Glutamatergic neuron (in vitro differentiated cells): ENCODE results near the gene NHS. TPM values are rescaled to one million over a fixed set of nuclear protein-coding genes. Genes with fewer than 3 reads are reported as not detected.

ENCODE experiments used
- DNase-seq: peaks from one replicate; pipeline ENCODE4 v3.0.0; 2022
- H3K27ac Mint-ChIP-seq: one replicate; pipeline ENCODE4 v1.8.0; 2020; ENCODE audit warnings: mild to moderate bottlenecking, mixed read lengths, inconsistent platforms; ENCODE audit not compliant: unreplicated experiment
- H3K27me3 Mint-ChIP-seq: one replicate; pipeline ENCODE4 v1.8.0; 2020; ENCODE audit warnings: mild to moderate bottlenecking, moderate library complexity, mixed read lengths, inconsistent platforms; ENCODE audit not compliant: unreplicated experiment
- H3K36me3 Mint-ChIP-seq: one replicate; pipeline ENCODE4 v1.8.0; 2020; ENCODE audit warnings: mild to moderate bottlenecking, mixed read lengths, inconsistent platforms; ENCODE audit not compliant: unreplicated experiment
- H3K4me1 Mint-ChIP-seq: one replicate; pipeline ENCODE4 v1.8.0; 2020; ENCODE audit warnings: mild to moderate bottlenecking, low read depth, mixed read lengths, inconsistent platforms; ENCODE audit not compliant: unreplicated experiment
- H3K4me3 Mint-ChIP-seq: one replicate; pipeline ENCODE4 v1.8.0; 2020; ENCODE audit warnings: mild to moderate bottlenecking, mixed read lengths, inconsistent platforms; ENCODE audit not compliant: unreplicated experiment
- H3K9me3 Mint-ChIP-seq: one replicate; pipeline ENCODE4 v1.8.0; 2020; ENCODE audit warnings: mild to moderate bottlenecking, moderate library complexity, mixed read lengths, inconsistent platforms; ENCODE audit not compliant: unreplicated experiment
- CTCF ChIP-seq: fragments of 200-600 bp; sonication (generic); IDR thresholded peaks from one replicate; pipeline ENCODE4 v1.5.0; 2021; ENCODE audit not compliant: partially characterized antibody, unreplicated experiment
- total RNA-seq: library from RNA; stranded (reverse); fragmentation: NEBNext Ultra II Directional; extraction: Animal tissue kit (Norgen Biotek cat#: 25700); gene quantifications from one replicate; pipeline ENCODE4 v1.2.1, GENCODE V29; 2021; ENCODE audit not compliant: unreplicated experiment

NHS gene
- total RNA-seq, 1 donor from 2014 or later = 9.1 TPM

- Mint-ChIP-seq H3K4me1 (peaks cover 6% of the 10 kb centered on the region), H3K4me3 (no peak overlapping the region), H3K36me3 (no peaks in the 10 kb centered on the region), H3K9me3 (no peaks in the 10 kb centered on the region), H3K27ac (no peak overlapping the region), H3K27me3 (peaks cover 2% of the 10 kb centered on the region)
- no peak for DNase-seq
- TF ChIP-seq CTCF = no peak
These were observed 247.3 kb downstream of the NHS start for GRCh38 chrX:17622331-17622730.

- no peak for DNase-seq
- peaks cover 2% of the 10 kb centered on the region for H3K27me3 Mint-ChIP-seq
- peaks cover 1% of the 10 kb centered on the region for H3K4me1 Mint-ChIP-seq
- no peak overlapping the region for H3K27ac Mint-ChIP-seq
- H3K4me3 Mint-ChIP-seq = no peak overlapping the region
- H3K36me3 Mint-ChIP-seq = no peaks in the 10 kb centered on the region
- H3K9me3 Mint-ChIP-seq = no peaks in the 10 kb centered on the region
- no peak for TF ChIP-seq CTCF
These were observed 248.8 kb downstream of the NHS start for GRCh38 chrX:17623750-17624149.

- no peak overlapping the region for H3K4me3 Mint-ChIP-seq
- no peaks in the 10 kb centered on the region for H3K9me3 Mint-ChIP-seq
- no peaks in the 10 kb centered on the region for H3K4me1 Mint-ChIP-seq
- no peak overlapping the region for H3K27ac Mint-ChIP-seq
- no peak for TF ChIP-seq CTCF
- no peaks in the 10 kb centered on the region for H3K36me3 Mint-ChIP-seq
- H3K27me3 Mint-ChIP-seq = no peaks in the 10 kb centered on the region
- no peak for DNase-seq
These were observed 252.0 kb downstream of the NHS start for GRCh38 chrX:17627026-17627425.

GRCh38 chrX:17628976-17629375, 254.0 kb downstream of the NHS start:
- no peak for TF ChIP-seq CTCF
- no peaks in the 10 kb centered on the region for H3K9me3 Mint-ChIP-seq
- DNase-seq = no peak
- peaks cover 2% of the 10 kb centered on the region for H3K4me1 Mint-ChIP-seq
- no peak overlapping the region for H3K4me3 Mint-ChIP-seq
- no peak overlapping the region for H3K27ac Mint-ChIP-seq
- no peaks in the 10 kb centered on the region for H3K27me3 Mint-ChIP-seq
- H3K36me3 Mint-ChIP-seq = no peaks in the 10 kb centered on the region

- Mint-ChIP-seq H3K9me3 (no peaks in the 10 kb centered on the region), H3K4me1 (peaks cover 4% of the 10 kb centered on the region), H3K27me3 (no peaks in the 10 kb centered on the region), H3K4me3 (no peak overlapping the region), H3K36me3 (no peaks in the 10 kb centered on the region), H3K27ac (no peak overlapping the region)
- no peak for DNase-seq
- no peak for TF ChIP-seq CTCF
These were observed 254.5 kb downstream of the NHS start for GRCh38 chrX:17629519-17629918.
